ENCODE data around the gene FAM76A.
"Not testable (repeated sequence)": the region's sequence is repeated elsewhere in the genome, so short reads cannot be mapped to it uniquely, and the experiment has no call there.

Gene FAM76A

DNA sequence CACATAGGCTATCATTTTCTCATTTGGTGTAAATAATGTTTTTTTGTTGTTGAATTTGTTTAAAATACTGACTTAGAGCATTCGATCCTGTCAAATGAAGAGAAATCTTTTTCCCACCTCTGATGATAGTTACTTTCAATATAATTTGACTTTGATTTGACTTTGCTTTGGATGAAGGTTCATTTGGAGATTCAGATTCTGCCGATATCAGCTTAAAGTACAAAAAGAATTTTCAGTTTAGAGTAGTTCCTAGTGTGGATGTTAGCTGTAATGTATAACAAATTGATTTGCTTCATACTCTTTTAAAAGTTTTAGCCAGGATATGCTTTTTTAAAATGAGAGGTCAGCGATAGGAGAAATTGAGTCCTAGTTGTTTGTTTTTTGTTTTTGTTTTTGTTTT lies 57.2 kb downstream of the FAM76A start:
- no peak for DNase-seq

DNA sequence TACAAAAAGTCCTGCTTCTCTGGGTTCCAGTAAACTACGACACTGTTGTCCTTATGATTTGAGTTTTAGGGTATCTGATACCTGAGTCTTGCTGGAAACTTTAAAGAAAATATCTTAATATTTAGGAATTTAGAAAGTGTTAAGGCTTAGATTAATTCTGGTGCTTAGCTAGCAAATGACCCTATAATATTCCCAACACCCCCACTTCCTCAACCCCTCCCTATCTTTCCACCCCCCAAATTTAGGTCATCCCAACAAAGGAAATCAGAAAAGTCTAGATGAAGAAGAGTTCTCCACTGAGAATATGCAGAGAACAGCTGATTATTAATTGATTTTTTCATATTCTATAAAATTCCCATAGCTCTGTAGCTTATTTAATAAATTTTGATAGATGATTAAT lies 58.9 kb downstream of the FAM76A start:
- no peak for DNase-seq

DNA sequence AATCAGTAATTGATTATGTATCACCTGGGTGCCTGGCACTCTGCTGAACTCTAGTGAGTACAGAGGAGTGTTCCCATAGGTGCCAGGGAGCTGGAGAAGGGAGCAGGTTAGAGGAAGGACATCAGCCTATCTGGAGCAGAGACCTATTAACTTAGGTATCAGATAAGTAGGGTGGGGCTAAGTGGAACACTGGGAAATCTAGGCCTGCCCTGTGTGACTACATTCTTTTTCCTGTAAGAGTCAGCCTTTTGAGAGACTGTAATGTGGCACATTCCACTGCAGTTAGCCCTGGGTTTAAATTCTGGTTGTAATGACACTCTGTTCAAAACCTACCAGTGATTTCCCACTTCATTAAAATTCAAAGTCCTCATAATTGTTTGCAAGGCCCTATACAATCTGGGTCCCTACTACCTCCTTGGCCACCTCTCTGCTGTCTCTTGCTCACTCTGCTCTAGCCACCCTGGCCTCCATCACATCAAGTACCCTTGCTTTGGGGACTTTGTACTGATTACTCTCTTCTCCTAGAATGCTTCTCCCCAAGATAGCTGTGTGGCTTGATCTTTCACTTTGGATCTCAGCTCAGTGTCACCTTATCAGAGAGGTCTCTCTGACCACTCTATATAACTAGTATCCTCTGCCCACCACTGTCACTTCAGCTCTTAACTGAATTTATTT lies 60.2 kb downstream of the FAM76A start:
- no peak for DNase-seq

DNA sequence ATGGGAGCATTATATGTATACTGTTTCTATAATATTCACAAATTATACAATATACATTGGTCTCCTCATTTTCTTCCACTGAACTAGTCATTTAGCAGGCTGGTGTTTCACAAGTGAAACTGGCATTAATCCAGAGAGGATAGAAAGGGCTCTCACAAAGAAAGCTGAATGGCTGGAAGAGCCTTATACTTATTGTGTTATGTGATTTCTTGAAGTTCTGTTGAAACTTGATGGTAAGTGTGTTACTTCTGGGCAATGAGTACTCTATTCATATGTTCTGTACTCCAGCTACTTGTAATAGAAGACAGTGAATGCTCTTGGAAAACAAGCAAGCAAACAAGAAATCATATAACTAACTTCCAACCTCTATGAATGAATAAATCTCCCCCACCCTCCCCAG lies 62.1 kb downstream of the FAM76A start:
- DNase-seq = no peak

- no peak for DNase-seq
These were observed 63.8 kb downstream of the FAM76A start for GRCh38 chr1:27789540-27790041.

- not testable (repeated sequence) for DNase-seq
These were observed 64.5 kb downstream of the FAM76A start for GRCh38 chr1:27790270-27790669.

DNA sequence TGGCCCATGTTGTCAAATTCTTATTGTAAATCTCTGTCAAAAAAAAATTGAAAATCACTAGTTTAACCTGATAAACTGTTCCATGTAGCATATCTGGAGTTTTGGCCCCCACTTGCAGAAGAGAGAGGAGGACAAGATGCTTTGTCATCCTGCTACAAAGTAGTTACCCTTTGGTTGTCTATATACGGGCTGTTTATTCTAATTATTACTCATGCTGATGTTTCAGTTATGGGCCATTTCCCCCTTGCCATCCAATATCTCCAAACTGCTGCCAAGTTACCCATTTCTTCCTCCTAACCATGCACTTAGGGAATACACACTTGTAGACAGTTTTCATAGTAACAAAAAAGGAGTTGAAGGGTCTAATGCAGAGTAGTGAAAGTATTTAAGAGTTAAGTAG lies 69.8 kb downstream of the FAM76A start:
- DNase-seq = no peak

DNA sequence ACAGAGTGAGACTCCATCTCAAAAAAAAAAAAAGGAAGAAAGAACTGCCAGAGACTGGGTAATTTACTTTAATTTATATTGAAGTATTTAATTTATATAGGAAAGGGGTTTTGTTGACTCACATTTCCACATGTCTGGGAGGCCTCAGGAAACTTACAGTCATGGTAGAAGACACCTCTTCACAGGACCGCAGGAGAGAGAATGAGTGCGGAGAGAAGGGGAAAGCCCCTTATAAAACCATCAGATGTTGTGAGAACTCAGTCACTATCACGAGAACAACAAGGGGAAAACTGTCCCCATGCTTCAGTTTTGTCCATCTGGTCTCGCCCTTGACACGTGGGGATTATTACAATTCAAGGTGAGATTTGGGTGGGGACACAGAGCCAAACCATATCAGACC lies 79.0 kb downstream of the FAM76A start:
- DNase-seq = no peak

- no peak for DNase-seq
These were observed 81.0 kb downstream of the FAM76A start for GRCh38 chr1:27806758-27807157.

GRCh38 chr1:27807385-27807784 lies 81.6 kb downstream of the FAM76A start:
- DNase-seq = no peak

DNA sequence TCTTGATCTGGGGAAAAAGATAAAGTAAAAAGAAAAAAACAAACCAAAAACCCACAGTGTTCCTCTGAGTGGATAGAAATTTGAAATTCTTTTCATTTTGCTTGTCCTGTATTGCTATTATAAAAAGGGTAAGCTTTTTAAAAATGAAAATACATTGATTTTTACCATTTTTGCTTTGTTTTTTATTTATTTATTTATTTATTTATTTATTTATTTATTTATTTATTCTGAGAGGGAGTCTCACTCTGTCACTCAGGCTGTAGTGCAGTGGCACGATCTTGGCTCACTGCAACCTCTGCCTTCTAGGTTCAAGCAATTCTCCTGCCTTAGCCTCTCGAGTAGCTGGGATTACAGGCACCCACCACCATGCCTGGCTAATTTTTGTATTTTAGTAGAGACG lies 82.4 kb downstream of the FAM76A start:
- not testable (repeated sequence) for DNase-seq

- DNase-seq = no peak
These were observed 84.1 kb downstream of the FAM76A start for GRCh38 chr1:27809883-27810282.

- DNase-seq = no peak
These were observed 86.2 kb downstream of the FAM76A start for GRCh38 chr1:27811741-27812500.
